H1 (cell line): Measurements from ENCODE around the gene ENPP7. TPM values are rescaled to one million over a fixed set of nuclear protein-coding genes. Genes with fewer than 3 reads are reported as not detected.

ENCODE experiments used
- CTCF ChIA-PET: fragments of 300-600 bp; sonication (Branson Sonifier 250); formaldehyde crosslinking; loops from one replicate; lab custom pipeline; 2021; ENCODE audit not compliant: partially characterized antibody; lab: Charles Lee
- POLR2A ChIA-PET: fragments of 300-600 bp; sonication (Branson Sonifier 250); formaldehyde crosslinking; loops from one replicate; lab custom pipeline; 2021; ENCODE audit warnings: inconsistent platforms; ENCODE audit not compliant: partially characterized antibody; lab: Charles Lee
- DNase-seq, 2 experiments: peaks; one replicate each; pipeline versions ENCODE4 v3.0.0 to v3.0.0-alpha.2; 2010 to 2022; ENCODE audit warnings: low spot score in 2 of 2, low read depth in 1 of 2, mixed read lengths in 1 of 2
- FAIRE-seq: peaks from 2 replicates; lab custom pipeline; 2011; peaks lifted over from hg19 to GRCh38; lab: Jason Lieb, UNC
- H2AFZ ChIP-seq: 2 replicates; pipeline ENCODE4 v1.8.1; 2012; ENCODE audit warnings: low read length, inconsistent platforms
- H2AK5ac ChIP-seq: 2 replicates; pipeline ENCODE4 v1.6.1; 2013; ENCODE audit warnings: low read depth, low read length
- H2BK120ac ChIP-seq: replicated peaks from 2 replicates; pipeline ENCODE3; 2013; ENCODE audit warnings: low read depth, low read length, inconsistent platforms
- H2BK12ac ChIP-seq: 2 replicates; pipeline ENCODE4 v1.6.1; 2013; ENCODE audit warnings: low read depth, low read length
- H2BK15ac ChIP-seq: 2 replicates; pipeline ENCODE4 v1.6.1; 2013; ENCODE audit warnings: low read length
- H2BK20ac ChIP-seq: 2 replicates; pipeline ENCODE4 v1.6.1; 2013; ENCODE audit warnings: low read length
- H2BK5ac ChIP-seq: 2 replicates; pipeline ENCODE4 v1.6.1; 2013; ENCODE audit warnings: low read depth, low read length
- H3K14ac ChIP-seq: 2 replicates; pipeline ENCODE4 v1.6.1; 2013; ENCODE audit warnings: inconsistent platforms; ENCODE audit not compliant: insufficient read length
- H3K18ac ChIP-seq: 2 replicates; pipeline ENCODE4 v1.6.1; 2013; ENCODE audit warnings: low read length; ENCODE audit errors: extremely low read depth
- H3K23ac ChIP-seq: 2 replicates; pipeline ENCODE4 v1.6.1; 2013; ENCODE audit warnings: inconsistent platforms; ENCODE audit not compliant: insufficient read length
- H3K23me2 ChIP-seq: 2 replicates; pipeline ENCODE4 v1.6.1; 2013; ENCODE audit warnings: low read depth, low read length
- H3K27ac ChIP-seq: 2 replicates; pipeline ENCODE4 v1.6.1; 2011; ENCODE audit warnings: low read depth, low read length, inconsistent platforms
- H3K27me3 ChIP-seq, 4 experiments: replicated peaks in 1 of 4; 1 replicate in 1 of 4; 2 replicates in 3 of 4; pipeline versions ENCODE4 v1.6.1 to v1.8.1; 2011 to 2013; ENCODE audit warnings: low read length in 3 of 4, mild to moderate bottlenecking in 3 of 4, inconsistent platforms in 2 of 4, mixed read lengths in 2 of 4, moderate library complexity in 1 of 4; ENCODE audit not compliant: control insufficient read depth in 3 of 4, insufficient read depth in 3 of 4; ENCODE audit errors: extremely low read depth in 1 of 4
- H3K36me3 ChIP-seq, 4 experiments: 2 replicates each; pipeline versions ENCODE4 v1.6.1 to v1.8.1; 2011 to 2013; ENCODE audit warnings: mild to moderate bottlenecking in 4 of 4, low read length in 3 of 4, moderate library complexity in 2 of 4, control low read depth in 1 of 4, inconsistent platforms in 1 of 4; ENCODE audit not compliant: insufficient read depth in 4 of 4, control insufficient read depth in 2 of 4
- H3K4ac ChIP-seq: replicated peaks from 2 replicates; pipeline ENCODE3; 2013; ENCODE audit warnings: low read length, low read depth, mixed read lengths, inconsistent platforms; ENCODE audit not compliant: insufficient read length
- H3K4me1 ChIP-seq, 4 experiments: replicated peaks in 1 of 4; 1 replicate in 1 of 4; 2 replicates in 3 of 4; pipeline versions ENCODE4 v1.6.1 to v1.8.1; 2011 to 2013; ENCODE audit warnings: low read length in 3 of 4, inconsistent platforms in 2 of 4, mixed read lengths in 1 of 4; ENCODE audit not compliant: insufficient read depth in 4 of 4, control insufficient read depth in 3 of 4
- H3K4me2 ChIP-seq, 2 experiments: 2 replicates each; pipeline versions ENCODE4 v1.6.1 to v1.8.1; 2011 to 2013; ENCODE audit warnings: low read depth in 2 of 2, low read length in 2 of 2, control low read depth in 1 of 2, inconsistent platforms in 1 of 2, mild to moderate bottlenecking in 1 of 2; ENCODE audit not compliant: insufficient read depth in 1 of 2
- H3K4me3 ChIP-seq, 4 experiments: fragments of 200-600, 300-600 bp in 1 of 4; sonication (generic), shearing (Covaris generic), sonication (Bioruptor Twin) in 1 of 4; 2 replicates each; pipeline versions ENCODE4 v1.5.1 to v1.8.1; 2011 to 2016; ENCODE audit warnings: low read length in 4 of 4, low read depth in 3 of 4, control low read depth in 2 of 4, inconsistent platforms in 2 of 4, mild to moderate bottlenecking in 2 of 4, mixed read lengths in 1 of 4, moderate library complexity in 1 of 4; ENCODE audit not compliant: insufficient read depth in 2 of 4; ENCODE audit errors: extremely low read depth in 1 of 4
- H3K56ac ChIP-seq: replicated peaks from 2 replicates; pipeline ENCODE3; 2013; ENCODE audit warnings: low read depth, mild to moderate bottlenecking, mixed read lengths, low read length, inconsistent platforms; ENCODE audit not compliant: insufficient read length
- H3K79me1 ChIP-seq: 2 replicates; pipeline ENCODE4 v1.6.1; 2013; ENCODE audit warnings: low read depth, low read length, control low read depth
- H3K79me2 ChIP-seq, 2 experiments: 2 replicates each; pipeline versions ENCODE4 v1.6.1 to v1.8.1; 2012 to 2013; ENCODE audit warnings: low read length in 2 of 2, mild to moderate bottlenecking in 2 of 2, inconsistent platforms in 1 of 2; ENCODE audit not compliant: insufficient read depth in 2 of 2, control insufficient read depth in 1 of 2
- H3K9ac ChIP-seq, 4 experiments: replicated peaks in 1 of 4; 1 replicate in 1 of 4; 2 replicates in 3 of 4; pipeline versions ENCODE4 v1.6.1 to v1.8.1; 2011 to 2013; ENCODE audit warnings: low read depth in 3 of 4, low read length in 3 of 4, control low read depth in 2 of 4, mild to moderate bottlenecking in 2 of 4, moderate library complexity in 2 of 4, inconsistent platforms in 1 of 4; ENCODE audit errors: extremely low read depth in 1 of 4
- H3K9me3 ChIP-seq, 2 experiments: 2 replicates each; pipeline versions ENCODE4 v1.6.1 to v1.8.1; 2012 to 2013; ENCODE audit warnings: mild to moderate bottlenecking in 2 of 2, moderate library complexity in 2 of 2, control low read depth in 1 of 2, inconsistent platforms in 1 of 2, low read depth in 1 of 2, low read length in 1 of 2, mixed read lengths in 1 of 2; ENCODE audit not compliant: insufficient read depth in 2 of 2
- H4K20me1 ChIP-seq, 2 experiments: replicated peaks in 1 of 2; 2 replicates each; pipeline versions ENCODE3 to v1.8.1; 2011 to 2013; ENCODE audit warnings: inconsistent platforms in 2 of 2, low read length in 2 of 2, mild to moderate bottlenecking in 1 of 2; ENCODE audit not compliant: insufficient read depth in 2 of 2, control insufficient read depth in 1 of 2
- H4K5ac ChIP-seq: 2 replicates; pipeline ENCODE4 v1.6.1; 2013; ENCODE audit warnings: low read length, low read depth, mixed read lengths, inconsistent platforms; ENCODE audit not compliant: insufficient read length
- H4K8ac ChIP-seq: 2 replicates; pipeline ENCODE4 v1.8.0; 2013; ENCODE audit warnings: mild to moderate bottlenecking, moderate library complexity, low read length, inconsistent platforms; ENCODE audit not compliant: insufficient read depth; ENCODE audit errors: extremely low read depth
- H4K91ac ChIP-seq: replicated peaks from 2 replicates; pipeline ENCODE3; 2013; ENCODE audit warnings: low read length, mixed read lengths, inconsistent platforms; ENCODE audit not compliant: insufficient read length
- BRCA1 ChIP-seq: IDR thresholded peaks from 2 replicates; pipeline ENCODE4 v1.6.1; 2012; ENCODE audit warnings: low read depth, low read length, improper control_type of control experiment
- CREB1 ChIP-seq: IDR thresholded peaks from 2 replicates; pipeline ENCODE4 v1.6.1; 2012; ENCODE audit warnings: inconsistent platforms
- EP300 ChIP-seq, 2 experiments: IDR thresholded peaks; 1 replicate in 1 of 2; 2 replicates in 1 of 2; pipeline ENCODE4 v1.6.1; 2011 to 2012; ENCODE audit warnings: low read depth in 2 of 2, low read length in 2 of 2, mild to moderate bottlenecking in 2 of 2, borderline replicate concordance in 1 of 2, inconsistent platforms in 1 of 2, moderate library complexity in 1 of 2
- POU5F1 ChIP-seq: IDR thresholded peaks from 2 replicates; pipeline ENCODE4 v1.6.1; 2011; ENCODE audit warnings: low read depth, mild to moderate bottlenecking, low read length, moderate library complexity
- SIRT6 ChIP-seq: IDR thresholded peaks from one replicate; pipeline ENCODE4 v1.7.1; 2012; ENCODE audit warnings: low read length, inconsistent platforms
- SP2 ChIP-seq: IDR thresholded peaks from 2 replicates; pipeline ENCODE4 v1.6.1; 2012; ENCODE audit warnings: mild to moderate bottlenecking, low read length, inconsistent platforms
- whole genome bisulfite sequencing, 2 experiments: shearing (Covaris generic) in 1 of 2; methylation state at CpG; one replicate each; pipeline versions ENCODE4 v1.1.6 to v1.1.7; 2013 to 2015; ENCODE audit warnings: low lambda C conversion rate in 2 of 2, mixed read lengths in 2 of 2, inconsistent platforms in 1 of 2, low coverage in 1 of 2, missing lambda C conversion rate in 1 of 2; ENCODE audit not compliant: insufficient replicate concordance in 2 of 2, insufficient coverage in 1 of 2, insufficient read length in 1 of 2; ENCODE audit errors: extremely low coverage in 1 of 2, missing lambda C conversion rate in 1 of 2; 5-methylcytosine and 5-hydroxymethylcytosine counted together
- polyA plus RNA-seq, 7 experiments: library from polyadenylated mRNA; depleted of rRNA in 3 of 7; stranded (reverse) in 5 of 7; unstranded in 2 of 7; fragments of >200 nt in 5 of 7; fragments of 200-250 nt in 2 of 7; gene quantifications; 1 replicate in 5 of 7; 2 replicates in 1 of 7; 4 replicates in 1 of 7; pipeline versions ENCODE4 v1.2.1 to v1.2.3, GENCODE V29; 2011 to 2013; ENCODE audit warnings: missing spikeins in 2 of 7, mixed read lengths in 2 of 7
- total RNA-seq: library from RNA; stranded (reverse); fragmentation: NEBNext Ultra II Directional; extraction: Animal tissue kit (Norgen Biotek cat#: 25700); gene quantifications from 2 replicates; pipeline ENCODE4 v1.2.1, GENCODE V29; 2021

Gene ENPP7
- total and polyA plus RNA-seq, 2 of the 8 experiments (the other 6 are each of a cell fraction or from before 2014, with no cell fraction given): not detected

DNA sequence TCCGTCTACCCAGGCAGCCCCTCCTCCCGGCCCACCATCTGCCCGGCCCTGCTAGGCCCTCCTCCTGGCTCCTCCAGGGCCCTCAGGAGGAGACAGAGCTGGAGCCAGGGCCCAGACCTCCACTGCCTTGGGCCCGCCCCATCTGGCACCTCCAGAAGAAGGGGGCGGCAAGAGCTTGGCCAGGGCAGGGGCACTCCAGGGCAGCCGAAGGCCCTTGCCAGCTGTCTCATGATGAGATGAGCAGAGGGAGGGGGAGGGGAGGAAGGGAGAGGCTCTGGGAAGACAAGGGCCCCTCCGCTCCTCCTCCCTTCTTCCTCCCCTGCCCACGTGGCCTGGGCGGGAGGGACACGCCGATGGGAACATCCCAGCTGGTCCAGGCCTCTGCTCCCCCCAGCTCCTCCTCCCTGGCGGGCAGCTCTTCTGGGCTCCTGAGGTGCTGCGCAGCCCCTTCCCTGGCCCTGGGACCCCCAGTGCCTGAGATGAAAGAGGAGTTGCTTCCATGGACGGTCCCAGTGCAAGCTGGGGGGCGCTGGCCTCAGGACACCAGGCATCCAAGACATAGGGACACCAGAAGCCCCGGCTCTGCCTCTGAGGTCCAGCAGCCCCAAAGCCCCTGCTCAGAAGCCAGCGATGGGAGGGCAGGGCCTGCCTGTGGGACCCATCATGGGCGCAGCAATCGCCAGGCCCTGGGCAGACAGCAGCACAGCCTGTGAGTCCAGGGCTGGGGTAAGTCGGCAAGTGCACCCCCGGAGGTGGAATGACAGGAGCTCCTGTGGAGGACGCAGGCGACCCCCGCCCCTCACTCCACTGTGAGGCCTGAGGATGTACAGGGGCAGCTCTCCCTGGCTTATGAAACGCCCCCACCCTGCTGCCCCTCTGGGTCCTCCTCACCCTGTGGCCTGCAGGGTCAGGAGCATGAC lies 23.6 kb upstream of the ENPP7 start:
- FAIRE-seq (no peak), DNase-seq (no peak)
- Histone ChIP-seq H3K9me3 (no peaks in the 10 kb centered on the region), H3K4me1 (peaks cover 0 to 17% (median 5%) of the 10 kb centered on the region in 4 experiments; a peak in 6 of 7 replicates), H2AK5ac (no peak overlapping the region), H3K56ac (no peak overlapping the region), H3K4ac (peak overlapping the region; percentile 69), H3K23ac (no peak overlapping the region), H3K4me2 (no peak overlapping the region), H2BK5ac (peak overlapping the region; percentile 16; the same call in 1 of the 2 replicates), H4K8ac (peak overlapping the region; percentile 43), H3K79me1 (no peaks in the 10 kb centered on the region), H4K20me1 (no peaks in the 10 kb centered on the region), H3K23me2 (no peaks in the 10 kb centered on the region), H3K36me3 (no peaks in the 10 kb centered on the region), H3K18ac (peak overlapping the region; percentile 48), H3K27ac (no peak overlapping the region), H2BK12ac (0 out of 2 replicates have a peak overlapping the region, but pooled peaks have one; percentile 17), H2BK120ac (no peak overlapping the region), H3K14ac (no peak overlapping the region), H3K79me2 (no peaks in the 10 kb centered on the region), H2AFZ (no peak overlapping the region), H4K5ac (no peak overlapping the region), H4K91ac (peak overlapping the region; percentile 65), H3K4me3 (no peak overlapping the region), H3K9ac (no peak overlapping the region), H3K27me3 (no peaks in the 10 kb centered on the region), H2BK15ac (0 out of 2 replicates have a peak overlapping the region, but pooled peaks have one; percentile 46), H2BK20ac (no peak overlapping the region)
- TF ChIP-seq POU5F1: no peak
- TF ChIP-seq EP300 (IDR thresholded peaks at IDR 0.05; ENCODE audit: borderline replicate concordance in 1 of 2, low read depth in 2 of 2, low read length in 2 of 2): no peak
- TF ChIP-seq SP2: no peak
- no peak for TF ChIP-seq SIRT6
- TF ChIP-seq CREB1: no peak
- TF ChIP-seq BRCA1: no peak
- 78% methylated on average over 17 of the region's 25 CpGs; no CpG with 5 or more reads in 1 of the 2 experiments for WGBS, 2 experiments
- CTCF ChIA-PET: interaction anchor here (0.9 to 4.4 kb wide), 19 partner anchors 11 to 319 kb away, joined by 3 to 37 read pairs (median 5); partner anchors contain the start of gene RBFOX3
- POLR2A ChIA-PET: interaction anchor here (2.9 kb wide), 1 partner anchor 10 kb away, joined by 7 read pairs; no protein-coding TSS in a partner anchor
